D721Med (cell line): ENCODE measurements around the gene KCNIP3.

Source experiments
- DNase-seq: peaks from one replicate; pipeline ENCODE4 v3.0.0; 2011; ENCODE audit warnings: low spot score; ENCODE audit not compliant: insufficient read length
- FAIRE-seq: peaks from 2 replicates; lab custom pipeline; 2011; peaks lifted over from hg19 to GRCh38; lab: Jason Lieb, UNC
- CTCF ChIP-seq: IDR thresholded peaks from 2 replicates; pipeline ENCODE4 v1.5.1; 2012; ENCODE audit warnings: mild to moderate bottlenecking, control low read depth; ENCODE audit not compliant: insufficient read depth; ENCODE audit errors: missing control alignments

KCNIP3 gene

GRCh38 chr2:95296880-95297487 lies at the start of gene KCNIP3:
TSS of gene KCNIP3 (plus strand) at chr2:95297347. CDS start at chr2:95297439, 92 bp downstream.
- DNase-seq (no peak), FAIRE-seq (no peak)
- TF ChIP-seq CTCF: no peak

GRCh38 chr2:95258271-95258670 lies 38.9 kb upstream of the KCNIP3 start:
- TF ChIP-seq CTCF: no peak
- DNase-seq: no peak
- FAIRE-seq: no peak

GRCh38 chr2:95260028-95261023 lies 36.8 kb upstream of the KCNIP3 start:
- TF ChIP-seq CTCF: no peak
- DNase-seq (no peak), FAIRE-seq (no peak)

- FAIRE-seq (no peak), DNase-seq (no peak)
- TF ChIP-seq CTCF: no peak
These were observed 35.5 kb upstream of the KCNIP3 start for GRCh38 chr2:95261602-95262001.

GRCh38 chr2:95262896-95263542 lies 34.1 kb upstream of the KCNIP3 start:
- DNase-seq (no peak), FAIRE-seq (no peak)
- TF ChIP-seq CTCF: no peak

- no peak for FAIRE-seq
- DNase-seq: no peak
- no peak for TF ChIP-seq CTCF
These were observed 32.5 kb upstream of the KCNIP3 start for GRCh38 chr2:95264624-95265023.
